Measurements from ENCODE around the gene SLC6A16. TPM values are rescaled to one million over a fixed set of nuclear protein-coding genes. Genes with fewer than 3 reads are reported as not detected.

SLC6A16 gene
- total and polyA plus RNA-seq, 2 of the 8 experiments (the other 6 are each of a cell fraction or from before 2014, with no cell fraction given) = 1.1 to 1.5 TPM

DNA sequence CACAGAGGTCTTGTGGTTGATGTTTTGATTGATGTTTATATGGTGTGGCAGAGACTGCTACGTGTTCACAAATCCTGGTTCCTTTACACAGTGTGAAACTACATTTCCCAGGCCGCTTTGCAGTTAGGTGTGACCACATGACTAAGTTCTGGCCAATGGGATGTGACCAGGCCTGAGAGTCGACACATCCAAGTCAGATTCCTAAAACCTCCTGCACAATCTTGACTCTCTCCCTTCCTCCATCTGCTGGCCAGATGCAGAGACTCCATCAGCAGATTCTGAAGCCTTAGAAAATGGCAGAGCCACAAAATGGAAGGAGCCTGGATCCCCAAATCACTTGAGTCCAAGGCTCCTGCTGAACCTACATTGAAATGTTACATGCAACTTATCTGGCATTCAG is 22.8 kb upstream of the SLC6A16 start:
- no peak for DNase-seq (ENCODE audit: low read depth in 1 of 2, low spot score in 2 of 2)
- Histone ChIP-seq H3K27me3 (replicated peaks in 1 of 4; ENCODE audit: control insufficient read depth in 3 of 4, extremely low read depth in 1 of 4, insufficient read depth in 3 of 4, low read length in 3 of 4) (no peaks in the 10 kb centered on the region), H3K23me2 (ENCODE audit: low read depth, low read length) (no peaks in the 10 kb centered on the region), H3K4me2 (ENCODE audit: insufficient read depth in 1 of 2, low read depth in 2 of 2, low read length in 2 of 2) (no peak overlapping the region), H2BK12ac (ENCODE audit: low read depth, low read length) (no peak overlapping the region), H3K27ac (ENCODE audit: low read depth, low read length) (no peak overlapping the region), H4K5ac (ENCODE audit: insufficient read length, low read depth, low read length) (no peak overlapping the region), H2BK5ac (ENCODE audit: low read depth, low read length) (no peak overlapping the region; the same call in 1 of the 2 replicates), H3K56ac (replicated peaks; ENCODE audit: insufficient read length, low read depth, low read length) (no peak overlapping the region), H3K23ac (ENCODE audit: insufficient read length) (no peak overlapping the region), H4K91ac (replicated peaks; ENCODE audit: insufficient read length, low read length) (no peak overlapping the region), H3K18ac (ENCODE audit: extremely low read depth, low read length) (no peak overlapping the region), H2BK120ac (replicated peaks; ENCODE audit: low read depth, low read length) (no peak overlapping the region), H3K4ac (replicated peaks; ENCODE audit: insufficient read length, low read depth, low read length) (no peak overlapping the region), H3K9me3 (ENCODE audit: insufficient read depth in 2 of 2, low read depth in 1 of 2, low read length in 1 of 2) (no peaks in the 10 kb centered on the region), H3K14ac (ENCODE audit: insufficient read length) (no peak overlapping the region), H4K20me1 (replicated peaks in 1 of 2; ENCODE audit: control insufficient read depth in 1 of 2, insufficient read depth in 2 of 2, low read length in 2 of 2) (peaks cover 7 to 15% of the 10 kb centered on the region in 2 experiments), H3K79me1 (ENCODE audit: low read depth, low read length) (no peaks in the 10 kb centered on the region; the same call in 1 of the 2 replicates), H2BK20ac (ENCODE audit: low read length) (no peak overlapping the region), H4K8ac (ENCODE audit: extremely low read depth, insufficient read depth, low read length) (no peak overlapping the region), H2BK15ac (ENCODE audit: low read length) (no peak overlapping the region), H3K4me1 (replicated peaks in 1 of 4; ENCODE audit: control insufficient read depth in 3 of 4, insufficient read depth in 4 of 4, low read length in 3 of 4) (no peaks in the 10 kb centered on the region), H3K9ac (replicated peaks in 1 of 4; ENCODE audit: extremely low read depth in 1 of 4, low read depth in 3 of 4, low read length in 3 of 4) (no peak overlapping the region), H3K79me2 (ENCODE audit: control insufficient read depth in 1 of 2, insufficient read depth in 2 of 2, low read length in 2 of 2) (no peaks in the 10 kb centered on the region), H3K36me3 (ENCODE audit: control insufficient read depth in 2 of 4, insufficient read depth in 4 of 4, low read length in 3 of 4) (peaks cover 40 to 95% (median 77%) of the 10 kb centered on the region in 4 experiments), H2AK5ac (ENCODE audit: low read depth, low read length) (no peak overlapping the region), H3K4me3 (ENCODE audit: extremely low read depth in 1 of 4, insufficient read depth in 2 of 4, low read depth in 3 of 4, low read length in 4 of 4) (no peak overlapping the region), H2AFZ (ENCODE audit: low read length) (no peak overlapping the region)
- 89% methylated on average over 3 of the region's 3 CpGs; no CpG with 5 or more reads in 1 of the 2 experiments for WGBS, 2 experiments (ENCODE audit: extremely low coverage in 1 of 2, insufficient coverage in 1 of 2, insufficient read length in 1 of 2, insufficient replicate concordance in 2 of 2, low coverage in 1 of 2, low lambda C conversion rate in 2 of 2, missing lambda C conversion rate in 1 of 2)
- FAIRE-seq = peak; percentile 86
- CTCF ChIA-PET (ENCODE audit: partially characterized antibody) = interaction anchor here (0.6 to 2.3 kb wide), 6 partner anchors 9 to 122 kb away, joined by 3 to 13 read pairs (median 6); no protein-coding TSS in a partner anchor
- POLR2A ChIA-PET (ENCODE audit: partially characterized antibody) = interaction anchor here (1.1 to 8.9 kb wide), 4 partner anchors 9 to 141 kb away, joined by 3 to 112 read pairs (median 23); partner anchors contain the start of genes DKKL1 and TEAD2
- peak; percentile 61; the same call in 1 of the 2 replicates for TF ChIP-seq ATF3 (IDR thresholded peaks at IDR 0.05; ENCODE audit: insufficient read depth, low read depth, low read length)
- TF ChIP-seq CBX5 (IDR thresholded peaks at IDR 0.05; ENCODE audit: low read depth, low read length) = no peak
- TF ChIP-seq, protein P1, sequence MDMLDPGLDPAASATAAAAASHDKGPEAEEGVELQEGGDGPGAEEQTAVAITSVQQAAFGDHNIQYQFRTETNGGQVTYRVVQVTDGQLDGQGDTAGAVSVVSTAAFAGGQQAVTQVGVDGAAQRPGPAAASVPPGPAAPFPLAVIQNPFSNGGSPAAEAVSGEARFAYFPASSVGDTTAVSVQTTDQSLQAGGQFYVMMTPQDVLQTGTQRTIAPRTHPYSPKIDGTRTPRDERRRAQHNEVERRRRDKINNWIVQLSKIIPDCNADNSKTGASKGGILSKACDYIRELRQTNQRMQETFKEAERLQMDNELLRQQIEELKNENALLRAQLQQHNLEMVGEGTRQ (IDR thresholded peaks at IDR 0.05; ENCODE audit: low read length) = peak; percentile 79
- peak in 1 of 2 experiments; percentile 38; a peak in 2 of 4 replicates for TF ChIP-seq RAD21 (IDR thresholded peaks at IDR 0.05 in 1 of 2, conservative IDR thresholded peaks at IDR 0.05 in 1 of 2; ENCODE audit: low read depth in 2 of 2, low read length in 2 of 2)
- TF ChIP-seq POU5F1 (IDR thresholded peaks at IDR 0.05; ENCODE audit: low read depth, low read length) = no peak
- TF ChIP-seq POLR2AphosphoS5 (IDR thresholded peaks at IDR 0.05; ENCODE audit: low read depth, low read length) = no peak
- TF ChIP-seq, protein P2, sequence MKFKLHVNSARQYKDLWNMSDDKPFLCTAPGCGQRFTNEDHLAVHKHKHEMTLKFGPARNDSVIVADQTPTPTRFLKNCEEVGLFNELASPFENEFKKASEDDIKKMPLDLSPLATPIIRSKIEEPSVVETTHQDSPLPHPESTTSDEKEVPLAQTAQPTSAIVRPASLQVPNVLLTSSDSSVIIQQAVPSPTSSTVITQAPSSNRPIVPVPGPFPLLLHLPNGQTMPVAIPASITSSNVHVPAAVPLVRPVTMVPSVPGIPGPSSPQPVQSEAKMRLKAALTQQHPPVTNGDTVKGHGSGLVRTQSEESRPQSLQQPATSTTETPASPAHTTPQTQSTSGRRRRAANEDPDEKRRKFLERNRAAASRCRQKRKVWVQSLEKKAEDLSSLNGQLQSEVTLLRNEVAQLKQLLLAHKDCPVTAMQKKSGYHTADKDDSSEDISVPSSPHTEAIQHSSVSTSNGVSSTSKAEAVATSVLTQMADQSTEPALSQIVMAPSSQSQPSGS (IDR thresholded peaks at IDR 0.05; ENCODE audit: low read length) = no peak
- TF ChIP-seq EP300 (IDR thresholded peaks at IDR 0.05; ENCODE audit: borderline replicate concordance in 1 of 2, low read depth in 2 of 2, low read length in 2 of 2) = no peak

All from H1 (cell line).